ENCODE measurements around the gene CEMIP2. TPM values are rescaled to one million over a fixed set of nuclear protein-coding genes. Genes with fewer than 3 reads are reported as not detected.

The CEMIP2 gene
- total RNA-seq, 1 experiment from 2014 or later, result 14.8 TPM

DNA sequence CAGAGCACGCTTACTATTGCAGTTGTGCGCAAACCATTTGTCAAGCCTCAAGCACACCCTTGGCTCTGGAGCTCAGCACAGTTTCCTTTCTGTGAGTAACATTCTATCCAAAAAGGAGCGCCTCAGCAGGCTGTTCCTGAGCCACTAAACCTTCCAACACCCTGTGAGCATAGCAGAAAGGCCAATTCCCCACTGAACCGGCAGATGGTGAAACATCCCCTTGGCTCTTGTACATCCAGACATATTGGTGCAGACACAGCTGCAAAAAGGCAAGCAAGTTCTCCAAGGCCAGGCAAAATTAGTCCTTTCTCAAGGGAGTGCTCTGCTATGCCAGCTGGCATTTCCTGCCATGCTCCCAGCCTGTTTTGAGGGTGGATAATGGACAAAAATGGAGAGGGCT, 44.1 kb upstream of the CEMIP2 start:
- intact Hi-C loops (cut with micrococcal nuclease; ENCODE audit: unreplicated experiment), result no loop called here
- CTCF ChIA-PET, result no interaction called here
- no peaks in the 10 kb centered on the region for H3K27me3 ChIP-seq (ENCODE audit: control insufficient read depth, insufficient read depth, low read length)
- DNase-seq (ENCODE audit: low read depth, low spot score) (no peak), ATAC-seq (no peak)
- BruUV-seq (replicated peaks), result no TSS peak
- H3K4me3 ChIP-seq (ENCODE audit: low read depth in 2 of 2, low read length in 2 of 2), result no peak overlapping the region
- in situ Hi-C loops (cut with HindIII; ENCODE audit: low pct_unique_long_range_greater_than_20kb, low sequenced_read_pairs), result no loop called here
- POLR2A ChIA-PET, result no interaction called here
- no peaks in the 10 kb centered on the region for H3K9me3 ChIP-seq (ENCODE audit: control insufficient read depth, insufficient read depth, low read depth, low read length)
- H3K36me3 ChIP-seq (ENCODE audit: control insufficient read depth, insufficient read depth, low read length), result no peaks in the 10 kb centered on the region
- no peak overlapping the region for H3K27ac ChIP-seq (ENCODE audit: low read length)
- TF ChIP-seq, protein P1, sequence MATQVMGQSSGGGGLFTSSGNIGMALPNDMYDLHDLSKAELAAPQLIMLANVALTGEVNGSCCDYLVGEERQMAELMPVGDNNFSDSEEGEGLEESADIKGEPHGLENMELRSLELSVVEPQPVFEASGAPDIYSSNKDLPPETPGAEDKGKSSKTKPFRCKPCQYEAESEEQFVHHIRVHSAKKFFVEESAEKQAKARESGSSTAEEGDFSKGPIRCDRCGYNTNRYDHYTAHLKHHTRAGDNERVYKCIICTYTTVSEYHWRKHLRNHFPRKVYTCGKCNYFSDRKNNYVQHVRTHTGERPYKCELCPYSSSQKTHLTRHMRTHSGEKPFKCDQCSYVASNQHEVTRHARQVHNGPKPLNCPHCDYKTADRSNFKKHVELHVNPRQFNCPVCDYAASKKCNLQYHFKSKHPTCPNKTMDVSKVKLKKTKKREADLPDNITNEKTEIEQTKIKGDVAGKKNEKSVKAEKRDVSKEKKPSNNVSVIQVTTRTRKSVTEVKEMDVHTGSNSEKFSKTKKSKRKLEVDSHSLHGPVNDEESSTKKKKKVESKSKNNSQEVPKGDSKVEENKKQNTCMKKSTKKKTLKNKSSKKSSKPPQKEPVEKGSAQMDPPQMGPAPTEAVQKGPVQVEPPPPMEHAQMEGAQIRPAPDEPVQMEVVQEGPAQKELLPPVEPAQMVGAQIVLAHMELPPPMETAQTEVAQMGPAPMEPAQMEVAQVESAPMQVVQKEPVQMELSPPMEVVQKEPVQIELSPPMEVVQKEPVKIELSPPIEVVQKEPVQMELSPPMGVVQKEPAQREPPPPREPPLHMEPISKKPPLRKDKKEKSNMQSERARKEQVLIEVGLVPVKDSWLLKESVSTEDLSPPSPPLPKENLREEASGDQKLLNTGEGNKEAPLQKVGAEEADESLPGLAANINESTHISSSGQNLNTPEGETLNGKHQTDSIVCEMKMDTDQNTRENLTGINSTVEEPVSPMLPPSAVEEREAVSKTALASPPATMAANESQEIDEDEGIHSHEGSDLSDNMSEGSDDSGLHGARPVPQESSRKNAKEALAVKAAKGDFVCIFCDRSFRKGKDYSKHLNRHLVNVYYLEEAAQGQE (IDR thresholded peaks at IDR 0.05; ENCODE audit: insufficient read depth in 1 of 2, low read depth in 2 of 2, low read length in 1 of 2), result no peak
- H3K4me1 ChIP-seq (ENCODE audit: control insufficient read depth, insufficient read depth, low read length), result no peaks in the 10 kb centered on the region; the same call in 1 of the 2 replicates

DNA sequence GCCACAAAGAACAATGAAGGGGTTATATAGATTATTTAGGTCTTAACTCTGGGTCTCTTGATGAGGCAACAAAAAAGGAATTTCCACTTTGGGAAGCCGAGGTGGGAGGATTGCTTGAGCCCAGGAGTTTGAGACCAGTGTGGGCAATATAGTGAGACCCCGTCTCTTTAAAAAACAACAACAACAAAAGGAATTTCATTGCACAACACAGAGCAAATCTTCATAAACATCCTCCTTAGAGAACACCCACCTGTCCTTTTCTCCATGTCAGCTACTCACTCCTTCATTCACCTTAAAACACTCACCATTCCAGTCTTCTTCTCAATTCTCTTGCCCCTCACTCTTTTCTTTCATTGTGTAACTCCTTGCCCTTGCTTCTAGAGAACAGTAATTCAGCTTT, 39.8 kb upstream of the CEMIP2 start:
- POLR2A ChIA-PET, result no interaction called here
- in situ Hi-C loops (cut with HindIII; ENCODE audit: low pct_unique_long_range_greater_than_20kb, low sequenced_read_pairs), result no loop called here
- H3K27me3 ChIP-seq (ENCODE audit: control insufficient read depth, insufficient read depth, low read length), result no peaks in the 10 kb centered on the region
- H3K4me3 ChIP-seq (ENCODE audit: low read depth in 2 of 2, low read length in 2 of 2), result no peak overlapping the region
- H3K36me3 ChIP-seq (ENCODE audit: control insufficient read depth, insufficient read depth, low read length), result no peaks in the 10 kb centered on the region
- H3K9me3 ChIP-seq (ENCODE audit: control insufficient read depth, insufficient read depth, low read depth, low read length), result no peaks in the 10 kb centered on the region
- intact Hi-C loops (cut with micrococcal nuclease; ENCODE audit: unreplicated experiment), result loop anchor here (5.0 kb wide), 1 partner anchor 214 kb away; no protein-coding TSS in a partner anchor
- no peak for DNase-seq (ENCODE audit: low read depth, low spot score)
- no peak for ATAC-seq
- TF ChIP-seq, protein P2, sequence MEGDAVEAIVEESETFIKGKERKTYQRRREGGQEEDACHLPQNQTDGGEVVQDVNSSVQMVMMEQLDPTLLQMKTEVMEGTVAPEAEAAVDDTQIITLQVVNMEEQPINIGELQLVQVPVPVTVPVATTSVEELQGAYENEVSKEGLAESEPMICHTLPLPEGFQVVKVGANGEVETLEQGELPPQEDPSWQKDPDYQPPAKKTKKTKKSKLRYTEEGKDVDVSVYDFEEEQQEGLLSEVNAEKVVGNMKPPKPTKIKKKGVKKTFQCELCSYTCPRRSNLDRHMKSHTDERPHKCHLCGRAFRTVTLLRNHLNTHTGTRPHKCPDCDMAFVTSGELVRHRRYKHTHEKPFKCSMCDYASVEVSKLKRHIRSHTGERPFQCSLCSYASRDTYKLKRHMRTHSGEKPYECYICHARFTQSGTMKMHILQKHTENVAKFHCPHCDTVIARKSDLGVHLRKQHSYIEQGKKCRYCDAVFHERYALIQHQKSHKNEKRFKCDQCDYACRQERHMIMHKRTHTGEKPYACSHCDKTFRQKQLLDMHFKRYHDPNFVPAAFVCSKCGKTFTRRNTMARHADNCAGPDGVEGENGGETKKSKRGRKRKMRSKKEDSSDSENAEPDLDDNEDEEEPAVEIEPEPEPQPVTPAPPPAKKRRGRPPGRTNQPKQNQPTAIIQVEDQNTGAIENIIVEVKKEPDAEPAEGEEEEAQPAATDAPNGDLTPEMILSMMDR (IDR thresholded peaks at IDR 0.05), result no peak
- no peak for TF ChIP-seq POLR2AphosphoS5 (IDR thresholded peaks at IDR 0.05; ENCODE audit: low read depth, low read length)
- no peak for TF ChIP-seq SIN3A (IDR thresholded peaks at IDR 0.05; ENCODE audit: borderline replicate concordance, insufficient read depth, low read depth, low read length)
- no peak for TF ChIP-seq TCF7L2 (IDR thresholded peaks at IDR 0.05; ENCODE audit: low read depth, low read length)
- CTCF ChIA-PET, result interaction anchor here (0.9 to 1.0 kb wide), 2 partner anchors 17 to 217 kb away, joined by 3 read pairs; no protein-coding TSS in a partner anchor
- H3K27ac ChIP-seq (ENCODE audit: low read length), result no peak overlapping the region; the same call in 1 of the 2 replicates
- BruUV-seq (replicated peaks), result no TSS peak
- H3K4me1 ChIP-seq (ENCODE audit: control insufficient read depth, insufficient read depth, low read length), result peaks cover 7% of the 10 kb centered on the region

DNA sequence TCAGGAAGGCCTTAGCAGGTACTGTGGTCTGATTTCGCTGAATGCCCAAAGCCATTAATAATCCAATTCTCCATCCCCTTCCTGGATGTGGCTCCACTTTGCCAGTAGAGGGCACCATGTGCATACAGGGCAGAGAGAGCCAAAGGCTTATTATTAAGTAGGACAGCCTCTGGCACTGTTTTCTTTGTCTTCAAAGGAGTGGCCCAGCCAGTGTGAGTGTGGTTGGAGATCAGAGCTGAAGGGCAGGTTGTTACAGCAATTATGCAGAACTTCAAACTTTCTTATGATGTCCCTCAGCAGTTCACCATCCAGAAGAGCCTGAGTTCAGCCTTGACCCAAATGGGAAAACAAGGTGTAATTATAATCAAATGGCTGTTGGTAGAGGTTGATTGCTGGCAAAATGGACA, 38.6 kb upstream of the CEMIP2 start:
- Histone ChIP-seq H3K4me3 (ENCODE audit: low read depth in 2 of 2, low read length in 2 of 2) (no peak overlapping the region), H3K27me3 (ENCODE audit: control insufficient read depth, insufficient read depth, low read length) (no peaks in the 10 kb centered on the region), H3K27ac (ENCODE audit: low read length) (peak overlapping the region; percentile 39; the same call in 1 of the 2 replicates), H3K36me3 (ENCODE audit: control insufficient read depth, insufficient read depth, low read length) (no peaks in the 10 kb centered on the region), H3K9me3 (ENCODE audit: control insufficient read depth, insufficient read depth, low read depth, low read length) (no peaks in the 10 kb centered on the region), H3K4me1 (ENCODE audit: control insufficient read depth, insufficient read depth, low read length) (peaks cover 7% of the 10 kb centered on the region)
- DNase-seq (ENCODE audit: low read depth, low spot score) (peak; percentile 51), ATAC-seq (peak; percentile 97)
- ChIA-PET POLR2A (no interaction called here), CTCF (interaction anchor here (0.9 to 1.8 kb wide), 2 partner anchors 218 to 232 kb away, joined by 3 to 4 read pairs; no protein-coding TSS in a partner anchor)
- intact Hi-C loops (cut with micrococcal nuclease; ENCODE audit: unreplicated experiment) (loop anchor here (5.0 kb wide), 1 partner anchor 215 kb away; no protein-coding TSS in a partner anchor), in situ Hi-C loops (cut with HindIII; ENCODE audit: low pct_unique_long_range_greater_than_20kb, low sequenced_read_pairs) (no loop called here)
- no peak for TF ChIP-seq POLR2AphosphoS5 (IDR thresholded peaks at IDR 0.05; ENCODE audit: low read depth, low read length)
- TF ChIP-seq, protein P2 (IDR thresholded peaks at IDR 0.05), result peak; percentile 92
- no peak for TF ChIP-seq SIN3A (IDR thresholded peaks at IDR 0.05; ENCODE audit: borderline replicate concordance, insufficient read depth, low read depth, low read length)
- TF ChIP-seq, protein P1 (IDR thresholded peaks at IDR 0.05; ENCODE audit: insufficient read depth in 1 of 2, low read depth in 2 of 2, low read length in 1 of 2), result no peak
- peak; percentile 48; the same call in 1 of the 2 replicates for TF ChIP-seq TCF7L2 (IDR thresholded peaks at IDR 0.05; ENCODE audit: low read depth, low read length)
- BruUV-seq (replicated peaks), result no TSS peak

All from Panc1 (cell line).